ENCODE data around the gene COMMD1.
A peak's percentile ranks its signal among the peaks of the same experiment; 100 is the strongest.

Gene COMMD1

GRCh38 chr2:61924895-61925663 is 19.6 kb downstream of the COMMD1 start:
- no peak for DNase-seq (ENCODE audit: low read depth in 2 of 2)
- no peak for TF ChIP-seq CTCF (IDR thresholded peaks at IDR 0.05; ENCODE audit: low read depth, low read length)
- no peak overlapping the region for H3K4me3 ChIP-seq (replicated peaks in 1 of 2; ENCODE audit: low read depth in 2 of 2, low read length in 2 of 2)

GRCh38 chr2:61926531-61927477 is 21.3 kb downstream of the COMMD1 start:
- TF ChIP-seq CTCF (IDR thresholded peaks at IDR 0.05; ENCODE audit: low read depth, low read length), result no peak
- no peak for DNase-seq (ENCODE audit: low read depth in 2 of 2)
- H3K4me3 ChIP-seq (replicated peaks in 1 of 2; ENCODE audit: low read depth in 2 of 2, low read length in 2 of 2), result no peak overlapping the region

GRCh38 chr2:61928826-61929461 is 23.5 kb downstream of the COMMD1 start:
- TF ChIP-seq CTCF (IDR thresholded peaks at IDR 0.05; ENCODE audit: low read depth, low read length), result no peak
- peak in 1 of 2 donors; percentile 27 for DNase-seq (ENCODE audit: low read depth in 2 of 2)
- no peak overlapping the region for H3K4me3 ChIP-seq (replicated peaks in 1 of 2; ENCODE audit: low read depth in 2 of 2, low read length in 2 of 2)

- no peak overlapping the region for H3K4me3 ChIP-seq (replicated peaks in 1 of 2; ENCODE audit: low read depth in 2 of 2, low read length in 2 of 2)
- DNase-seq (ENCODE audit: low read depth in 2 of 2), result no peak
- no peak for TF ChIP-seq CTCF (IDR thresholded peaks at IDR 0.05; ENCODE audit: low read depth, low read length)
Measured at GRCh38 chr2:61937098-61937497, 31.6 kb downstream of the COMMD1 start.

- DNase-seq (ENCODE audit: low read depth in 2 of 2), result no peak
- TF ChIP-seq CTCF (IDR thresholded peaks at IDR 0.05; ENCODE audit: low read depth, low read length), result no peak
- no peak overlapping the region for H3K4me3 ChIP-seq (replicated peaks in 1 of 2; ENCODE audit: low read depth in 2 of 2, low read length in 2 of 2)
Measured at GRCh38 chr2:61937886-61938285, 32.4 kb downstream of the COMMD1 start.

GRCh38 chr2:61938511-61938910 is 33.0 kb downstream of the COMMD1 start:
- no peak for DNase-seq (ENCODE audit: low read depth in 2 of 2)
- H3K4me3 ChIP-seq (replicated peaks in 1 of 2; ENCODE audit: low read depth in 2 of 2, low read length in 2 of 2), result no peak overlapping the region
- no peak for TF ChIP-seq CTCF (IDR thresholded peaks at IDR 0.05; ENCODE audit: low read depth, low read length)
